Retina (tissue), 1 donor: ENCODE results near the gene MRPS5.
"Not testable (repeated sequence)": the region's sequence is repeated elsewhere in the genome, so short reads cannot be mapped to it uniquely, and the experiment has no call there.

Source experiments
- DNase-seq: peaks from one replicate; pipeline ENCODE4 v3.0.0-alpha.2; 2016

Gene MRPS5

DNA sequence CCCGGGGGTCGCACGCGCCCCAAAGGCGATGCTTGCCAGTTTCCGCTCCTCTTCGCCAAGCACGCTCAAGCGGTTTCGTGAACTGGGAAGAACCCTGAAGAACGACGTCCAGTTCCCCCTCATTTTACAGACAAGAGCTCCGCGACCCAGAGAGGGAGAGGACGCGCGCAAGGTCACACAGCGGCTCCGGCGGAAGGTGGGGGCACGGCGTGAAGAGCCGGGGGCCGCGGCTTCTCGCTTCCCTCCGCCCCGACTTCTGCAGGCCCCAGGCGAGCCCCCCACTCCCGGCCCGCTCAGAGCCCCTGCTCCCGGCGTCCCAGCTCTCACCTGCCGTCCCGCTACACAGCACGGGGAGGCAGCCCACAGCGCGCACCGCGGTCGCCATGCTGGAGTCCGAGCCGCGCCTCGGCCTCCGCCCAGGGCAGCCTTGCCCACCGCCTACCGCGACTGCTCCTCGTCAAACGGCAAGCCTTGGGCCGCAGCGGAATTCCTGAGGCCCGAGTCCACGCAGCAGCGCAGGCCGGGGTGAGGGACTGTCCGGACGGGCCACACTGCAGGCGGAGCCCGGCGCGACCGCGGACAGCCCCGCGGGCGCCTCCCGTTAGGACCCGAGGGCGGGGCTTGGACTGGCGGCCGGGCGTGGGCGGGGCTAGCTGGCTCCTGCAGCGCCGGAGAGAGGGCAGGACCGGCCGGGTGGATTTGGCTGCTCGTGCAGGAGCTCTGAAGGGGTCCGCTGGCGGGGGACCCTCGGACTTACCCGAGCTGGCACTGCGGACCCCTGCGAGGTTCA lies at the start of gene MRPS5:
Gene MRPS5, minus strand, starts transcription at position 402 of the 790 bp plus-strand sequence. Its CDS starts 17 bp downstream, at position 385.
- DNase-seq = peak; percentile 96

DNA sequence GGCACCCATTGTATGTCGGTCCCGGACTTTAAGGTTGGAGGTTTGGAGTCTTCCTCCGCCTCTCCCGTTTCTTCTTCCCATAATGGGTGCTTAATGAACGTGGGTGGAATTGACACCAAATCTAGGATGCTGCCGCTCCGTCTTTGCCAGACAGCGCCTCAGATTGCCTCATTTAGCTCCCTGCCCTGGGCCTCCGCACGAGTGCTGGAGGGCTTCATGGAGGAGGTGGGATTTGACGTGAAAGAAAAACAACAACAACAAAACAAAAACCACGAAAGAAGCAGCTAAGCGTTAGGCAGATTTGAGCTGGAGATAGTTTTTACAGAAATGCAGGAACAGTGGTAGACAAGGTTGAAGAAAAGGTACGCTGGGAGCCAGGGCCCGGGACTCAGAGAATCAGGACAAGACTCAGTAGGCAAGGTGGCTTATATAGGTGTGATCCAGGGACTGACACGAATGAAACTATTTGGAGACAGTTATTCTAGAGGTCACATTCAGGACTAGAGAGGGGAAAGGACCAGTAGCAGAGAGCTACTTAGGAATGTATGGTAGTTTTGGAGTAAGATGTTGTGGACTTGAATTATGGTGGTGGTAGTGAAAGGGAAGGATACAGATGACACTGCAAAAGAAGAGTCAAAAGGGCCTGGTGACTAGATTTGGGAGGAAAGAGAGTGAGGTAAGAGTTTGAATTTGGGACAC lies 44.6 kb upstream of the MRPS5 start:
- DNase-seq = no peak

DNA sequence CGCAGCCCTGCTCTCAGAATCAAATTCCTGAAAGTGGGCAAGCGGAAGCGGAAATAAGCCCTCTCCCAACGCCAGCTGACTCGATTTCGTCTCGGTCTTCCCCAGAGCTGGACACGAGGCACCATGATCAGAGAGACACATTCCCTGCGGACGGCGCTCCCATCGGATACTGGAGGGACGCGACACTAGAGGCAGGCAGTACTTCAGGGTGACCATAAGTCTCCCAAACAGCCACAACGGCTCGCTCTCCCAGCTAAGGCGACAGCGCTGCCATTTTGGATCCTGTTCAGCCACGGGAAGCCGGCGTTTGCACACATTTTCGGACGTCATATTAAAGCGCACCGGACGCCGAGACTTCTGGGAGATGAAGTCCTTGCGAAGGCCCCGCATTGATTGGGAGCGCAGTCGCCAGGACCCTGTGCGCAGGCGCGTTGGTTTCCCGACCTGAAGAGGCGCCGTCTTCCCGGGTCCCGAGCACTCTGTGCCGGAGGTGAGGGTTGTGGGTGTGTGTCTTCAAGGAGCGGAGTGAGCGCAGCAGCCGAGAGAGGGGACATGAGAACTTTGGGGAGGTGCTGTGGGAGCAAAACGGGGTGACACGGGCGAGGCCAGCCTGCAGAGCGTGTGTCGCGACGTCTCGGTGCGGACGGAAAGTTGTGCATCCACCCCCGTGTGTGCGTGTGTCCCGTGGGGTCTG lies 43.9 kb upstream of the MRPS5 start, which contains the start of gene ZNF2:
Gene ZNF2, plus strand, starts transcription at position 439 of the 694 bp plus-strand sequence. CDS start 10,418 bp downstream, outside the sequence.
- DNase-seq = peak; percentile 99

DNA sequence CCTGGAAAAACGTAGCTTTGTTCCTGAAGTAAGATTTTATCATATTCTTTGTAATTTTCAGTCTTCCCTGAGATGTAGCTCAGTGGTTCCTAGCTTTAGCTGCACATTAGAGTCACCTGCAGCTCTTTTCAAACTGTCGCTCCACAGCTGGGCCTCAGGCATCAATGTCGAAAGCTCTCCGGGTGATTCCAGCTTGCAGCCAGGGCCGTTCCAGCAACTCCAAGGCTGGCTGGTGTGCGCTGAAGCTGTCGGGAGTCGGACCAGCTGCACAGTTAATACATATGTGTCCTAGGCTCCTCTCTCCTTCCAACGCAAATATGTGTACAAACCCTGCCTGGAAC lies 43.4 kb upstream of the MRPS5 start:
- no peak for DNase-seq

DNA sequence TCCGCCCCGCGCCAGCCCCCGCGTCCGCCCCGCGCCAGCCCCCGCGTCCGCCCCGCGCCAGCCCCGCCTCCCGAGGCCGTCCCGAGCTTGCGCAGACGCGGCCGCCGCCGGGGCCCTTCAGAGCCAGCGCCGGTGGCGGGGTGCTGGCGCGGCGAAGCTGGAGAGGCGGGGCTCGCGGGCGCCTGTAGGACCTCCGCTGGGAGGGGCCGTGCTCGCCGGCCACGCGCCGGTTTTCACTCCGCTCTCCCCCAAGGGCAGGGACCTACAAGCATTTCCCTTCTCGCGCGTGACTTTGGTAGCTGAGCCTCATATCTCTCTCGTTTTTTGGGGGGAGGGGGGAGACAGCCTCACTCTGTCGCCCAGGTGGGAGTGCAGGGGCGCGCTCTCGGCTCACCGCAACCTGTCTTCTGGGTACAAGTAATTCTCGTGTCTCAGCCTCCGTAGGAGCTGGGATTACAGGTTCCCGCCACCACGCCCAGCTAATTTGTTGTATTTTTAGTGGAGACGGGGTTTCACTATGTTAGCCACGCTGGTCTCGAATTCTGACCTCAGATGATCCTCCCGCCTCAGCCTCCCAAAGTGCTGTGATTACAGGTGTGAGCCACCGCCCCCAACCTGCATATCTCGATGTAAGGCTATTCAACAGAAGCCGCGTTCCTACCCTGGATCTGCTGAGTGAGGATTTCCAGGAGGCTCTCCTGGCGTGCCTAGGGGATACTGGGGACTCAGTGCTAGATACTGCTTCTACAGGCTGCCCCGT lies 38.3 kb upstream of the MRPS5 start, which contains the start of gene ZNF514:
Gene ZNF514, minus strand, starts transcription at position 159 of the 760 bp plus-strand sequence. CDS start 6,595 bp downstream, outside the sequence.
- peak; percentile 77 for DNase-seq

DNA sequence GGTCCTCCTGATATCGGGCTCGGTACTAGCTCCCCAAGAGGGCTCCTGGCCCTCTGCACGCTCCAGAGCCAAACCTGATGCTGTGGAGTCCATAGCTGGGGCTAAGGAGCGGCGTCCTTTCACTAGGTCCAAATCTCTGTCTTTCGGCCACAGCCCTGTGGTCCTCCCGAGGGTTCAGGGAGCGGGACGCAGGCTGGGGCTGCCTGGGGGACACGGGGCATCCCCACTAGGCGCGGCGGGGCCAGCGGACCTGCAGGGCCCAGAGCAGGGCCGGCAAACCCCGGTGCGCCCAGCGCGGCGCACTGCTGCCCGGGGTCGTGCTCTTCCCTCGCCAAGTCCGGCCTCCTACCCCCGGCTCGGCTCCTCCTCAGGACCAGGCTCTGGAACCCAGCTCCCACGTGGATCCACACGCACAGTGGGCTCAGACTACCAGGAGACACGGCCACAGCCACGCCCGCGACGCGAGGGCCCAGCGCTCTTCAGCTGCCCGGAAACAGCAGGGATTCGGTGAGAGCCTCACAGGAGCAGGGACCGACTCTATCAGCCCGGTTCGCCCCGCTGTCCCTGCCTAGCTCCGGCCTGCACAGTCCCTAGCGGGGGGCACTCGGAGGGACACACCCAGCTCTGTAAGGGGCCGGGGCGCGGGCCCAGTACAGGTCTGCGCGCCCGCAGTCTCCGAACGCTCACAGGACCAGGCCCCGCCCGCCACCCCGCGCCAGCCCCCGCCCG lies 37.4 kb upstream of the MRPS5 start:
- DNase-seq = peak; percentile 83

DNA sequence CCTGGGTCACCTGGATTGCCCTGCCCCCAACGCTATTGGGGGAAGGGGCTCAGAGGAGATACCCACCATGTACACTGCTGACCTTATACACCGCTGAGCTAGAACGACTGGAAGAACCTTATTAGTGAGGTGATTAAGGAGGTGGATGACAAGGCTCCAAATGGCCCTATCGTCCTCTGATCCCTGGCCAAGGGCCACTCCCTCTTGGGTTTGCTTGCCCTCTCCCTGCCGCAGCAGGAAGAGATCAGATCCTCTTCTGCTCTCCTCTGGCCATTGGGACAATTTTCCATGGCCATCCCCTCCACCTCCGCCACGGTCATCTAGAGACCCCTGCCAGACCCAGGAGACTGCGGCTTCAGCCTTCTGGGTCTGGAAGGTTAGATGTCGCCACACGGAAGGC lies 36.8 kb upstream of the MRPS5 start:
- DNase-seq = no peak

DNA sequence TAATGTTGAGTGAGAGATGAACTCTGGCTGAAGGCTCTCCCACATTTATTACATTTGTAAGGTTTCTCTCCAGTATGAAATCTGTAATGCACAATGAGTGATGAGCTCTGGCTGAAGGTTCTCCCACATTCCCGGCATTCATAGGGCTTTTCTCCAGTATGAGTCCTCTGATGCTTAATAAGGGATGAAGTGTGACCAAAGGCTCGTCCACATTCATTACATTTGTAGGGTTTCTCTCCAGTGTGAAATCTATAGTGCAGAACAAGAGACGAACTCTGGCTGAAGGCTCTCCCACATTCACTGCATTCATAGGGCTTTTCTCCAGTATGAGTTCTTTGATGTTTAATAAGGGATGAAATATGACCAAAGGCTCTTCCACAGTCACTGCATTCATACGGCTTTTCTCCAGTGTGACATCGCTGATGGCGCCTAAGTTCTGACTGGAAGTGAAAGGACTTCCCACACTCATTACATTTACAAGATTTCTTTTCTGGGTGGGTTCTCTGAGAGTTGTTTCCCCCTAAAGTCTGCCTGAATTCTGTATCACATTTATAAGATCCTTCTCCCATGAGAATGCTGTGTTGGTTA lies 27.9 kb upstream of the MRPS5 start:
- DNase-seq = no peak

DNA sequence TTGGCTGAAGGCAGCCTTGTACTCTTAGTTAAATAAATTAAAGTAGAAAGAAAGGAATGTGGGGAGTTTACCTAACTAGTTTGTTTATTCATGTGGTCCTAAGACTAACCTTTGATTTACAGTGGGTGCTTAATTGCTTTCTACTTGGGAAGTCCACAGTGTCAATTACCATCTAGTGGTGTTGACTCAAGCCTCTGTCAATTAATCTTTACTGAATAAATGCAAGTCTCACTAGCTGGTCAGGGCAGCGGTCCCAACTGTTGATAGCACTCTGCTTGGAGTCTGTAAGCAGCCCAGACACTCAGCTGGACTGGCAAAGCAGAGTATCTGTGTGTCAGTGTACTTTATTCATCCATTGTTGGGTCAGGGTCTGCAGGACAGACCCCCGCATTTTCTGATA lies 22.2 kb upstream of the MRPS5 start:
- no peak for DNase-seq

DNA sequence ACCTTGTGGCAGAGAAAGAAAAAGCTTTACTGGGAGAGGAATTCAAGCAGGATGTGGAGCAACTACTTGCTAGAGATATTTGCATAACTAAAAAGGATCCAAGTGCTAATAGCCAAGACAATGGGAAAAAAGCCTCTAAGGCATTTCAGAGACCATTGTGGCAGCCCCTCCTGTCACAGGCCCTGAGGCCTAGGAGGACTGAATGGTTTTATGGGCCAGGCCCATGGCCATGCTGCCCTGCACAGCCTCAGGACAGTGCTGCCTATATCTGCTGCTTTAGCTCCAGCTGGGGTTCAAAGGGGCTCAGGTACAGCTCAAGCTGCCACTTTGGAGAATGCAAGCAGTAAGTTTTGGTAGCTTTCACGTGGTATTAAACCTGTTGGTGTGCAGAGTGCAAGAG lies 17.1 kb upstream of the MRPS5 start:
- no peak for DNase-seq

DNA sequence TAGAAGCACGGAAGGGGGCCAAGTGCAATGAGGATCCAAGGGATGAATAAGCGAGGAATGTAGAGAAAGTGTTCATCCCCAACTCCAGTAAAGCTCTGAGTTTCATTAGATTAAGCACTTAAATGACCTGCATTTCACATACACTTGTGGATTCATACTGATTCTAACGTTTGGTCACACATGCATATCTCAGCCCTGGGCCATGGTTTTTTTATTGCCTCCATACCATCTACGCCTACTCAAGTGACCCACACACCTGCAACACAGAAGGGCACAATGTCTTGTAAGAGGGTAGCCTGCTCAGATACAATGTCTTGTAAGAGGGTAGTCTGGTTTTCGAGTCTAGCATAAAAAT lies 566 bp upstream of the MRPS5 start:
- DNase-seq = no peak

DNA sequence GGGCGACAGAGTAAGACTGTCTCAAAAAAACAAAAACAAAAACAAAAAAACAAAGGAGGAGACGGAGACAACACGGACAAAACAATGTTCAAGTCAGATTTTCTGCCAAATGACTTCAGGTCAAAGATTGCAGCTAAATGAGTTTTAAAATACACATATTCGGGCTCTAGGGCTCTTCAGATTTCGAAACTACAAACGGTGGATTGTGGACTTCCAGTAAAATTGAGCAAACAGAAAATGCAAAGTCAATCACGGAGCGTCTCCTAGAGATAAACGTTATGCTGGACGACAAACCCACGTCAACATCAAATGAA lies 558 bp downstream of the MRPS5 start:
- no peak for DNase-seq

DNA sequence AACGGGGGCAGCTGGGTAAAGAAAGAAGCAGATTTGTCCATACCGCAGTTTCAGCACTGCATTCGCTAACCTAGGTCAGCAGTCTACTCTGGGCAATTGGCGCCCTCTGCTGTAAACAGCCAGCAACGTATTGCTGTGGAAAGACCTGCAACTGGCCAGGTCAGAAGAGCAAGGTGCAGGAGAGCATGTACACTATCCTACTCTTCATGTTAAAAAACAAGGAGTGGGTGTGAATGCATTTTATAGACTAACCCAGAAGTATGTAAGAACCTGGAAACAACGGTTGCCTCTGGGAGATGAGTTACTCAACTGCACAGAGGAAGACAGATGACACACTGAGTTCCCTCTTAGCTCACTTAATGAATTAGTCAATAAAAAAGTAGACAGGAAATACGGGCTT lies 6.2 kb downstream of the MRPS5 start:
- peak; percentile 72 for DNase-seq

DNA sequence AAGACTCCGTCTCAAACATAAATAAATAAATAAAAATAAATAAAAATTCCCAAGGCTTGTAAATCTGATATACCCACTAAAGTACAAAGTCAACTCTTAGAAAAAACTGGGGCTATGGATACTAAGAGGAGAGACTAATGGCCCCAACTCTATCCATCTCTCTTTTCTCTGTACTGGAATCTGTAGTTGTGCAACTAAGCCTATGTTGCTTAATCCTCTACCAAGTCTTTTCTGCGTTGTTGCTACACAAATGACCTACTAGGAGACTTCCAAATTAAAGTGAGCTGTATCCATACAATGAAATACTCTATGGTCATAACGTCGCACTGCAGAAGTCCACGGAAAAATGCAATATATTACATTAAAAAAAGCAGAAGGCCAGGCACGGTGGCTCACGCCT lies 8.1 kb downstream of the MRPS5 start:
- no peak for DNase-seq

DNA sequence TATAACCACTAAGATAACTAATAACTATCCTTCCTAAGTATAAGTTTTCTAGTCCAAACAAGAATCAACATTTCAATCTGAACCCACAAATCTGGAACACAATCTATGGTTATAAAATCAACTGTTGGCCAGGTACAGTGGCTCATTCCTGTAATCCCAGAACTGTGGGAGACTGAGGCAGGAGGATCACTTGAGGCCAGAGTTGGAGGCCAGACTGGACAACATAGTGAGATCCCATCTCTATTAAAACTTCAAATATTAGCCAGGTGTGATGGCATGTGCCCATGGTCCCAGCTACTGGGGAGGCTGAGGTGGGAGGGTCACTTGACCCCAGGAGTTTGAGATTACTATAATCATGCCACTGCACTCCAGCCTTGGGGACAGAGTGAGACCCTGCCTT lies 11.2 kb downstream of the MRPS5 start:
- no peak for DNase-seq

DNA sequence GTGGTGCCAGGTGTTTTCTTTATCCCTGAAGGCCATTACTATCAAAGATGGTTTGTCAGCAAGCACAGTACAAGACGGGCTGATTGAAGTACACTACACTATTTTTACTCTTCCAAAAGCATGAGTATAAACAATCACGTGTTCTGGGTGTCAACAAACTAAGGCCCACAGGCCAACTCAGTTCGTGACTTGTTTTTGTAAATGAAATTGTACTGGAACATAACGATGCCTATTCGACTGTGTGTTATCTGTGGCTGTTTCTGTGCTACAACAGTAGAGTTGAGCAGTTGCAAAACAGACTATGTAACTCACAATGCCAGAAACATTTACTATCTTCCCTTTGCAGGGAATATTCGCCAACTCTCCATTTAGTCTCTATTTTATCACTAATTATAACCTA lies 12.3 kb downstream of the MRPS5 start:
- DNase-seq = no peak

DNA sequence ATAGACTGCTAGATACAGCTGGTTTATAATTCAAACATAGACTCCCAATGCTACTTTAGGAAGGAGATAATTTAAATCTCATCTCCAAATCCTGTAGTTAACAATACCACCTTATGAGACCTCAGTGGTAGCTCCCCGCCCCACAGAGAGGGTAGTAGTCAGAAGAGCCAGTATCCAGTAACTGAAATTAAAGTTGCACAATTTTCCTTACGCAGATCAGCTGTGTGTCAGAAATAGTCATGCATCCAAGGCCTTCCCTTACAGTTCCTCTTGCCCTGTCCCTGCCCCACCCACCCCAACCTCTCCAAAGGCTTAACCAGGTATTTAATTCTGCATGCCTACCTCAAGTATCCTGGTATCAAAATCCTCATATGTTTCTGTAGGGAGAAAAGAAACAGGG lies 15.5 kb downstream of the MRPS5 start:
- no peak for DNase-seq

DNA sequence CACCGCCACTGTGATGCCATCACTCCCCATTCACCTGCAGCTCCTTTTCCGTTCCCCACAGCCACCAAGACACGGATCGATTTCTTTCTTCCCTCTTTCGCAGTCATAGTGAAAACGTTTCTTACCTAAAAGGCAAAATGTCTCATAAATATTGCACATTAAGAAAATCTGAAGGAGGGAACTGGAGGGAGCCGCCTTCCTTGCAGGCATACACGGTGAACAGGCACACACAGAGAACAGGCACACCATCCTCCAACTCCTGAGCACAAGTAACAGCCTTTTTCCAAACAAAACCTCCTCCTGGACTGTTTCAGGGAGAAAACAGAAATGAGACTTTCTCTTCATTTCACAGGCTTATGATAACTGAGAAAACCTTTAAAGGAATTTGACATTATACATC lies 17.0 kb downstream of the MRPS5 start:
- DNase-seq = no peak

DNA sequence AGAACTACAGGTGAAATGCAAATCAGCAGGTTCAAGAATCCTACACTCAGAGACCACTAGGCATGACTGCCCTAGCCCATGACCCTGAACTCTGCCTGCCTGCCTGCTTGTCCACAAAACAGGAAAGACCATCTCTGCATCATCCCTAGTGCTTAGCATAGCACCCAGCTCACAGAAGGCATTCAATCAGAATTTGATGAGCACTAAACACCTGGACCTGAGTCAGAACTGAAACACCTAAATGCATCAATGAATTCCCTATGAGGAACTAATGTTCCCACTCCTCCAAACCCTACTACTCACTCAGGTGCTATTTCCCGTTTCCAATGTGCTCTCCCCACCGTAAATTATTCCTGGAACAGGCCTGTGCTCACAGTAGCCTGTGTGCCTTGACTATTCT lies 21.7 kb downstream of the MRPS5 start:
- DNase-seq = no peak

DNA sequence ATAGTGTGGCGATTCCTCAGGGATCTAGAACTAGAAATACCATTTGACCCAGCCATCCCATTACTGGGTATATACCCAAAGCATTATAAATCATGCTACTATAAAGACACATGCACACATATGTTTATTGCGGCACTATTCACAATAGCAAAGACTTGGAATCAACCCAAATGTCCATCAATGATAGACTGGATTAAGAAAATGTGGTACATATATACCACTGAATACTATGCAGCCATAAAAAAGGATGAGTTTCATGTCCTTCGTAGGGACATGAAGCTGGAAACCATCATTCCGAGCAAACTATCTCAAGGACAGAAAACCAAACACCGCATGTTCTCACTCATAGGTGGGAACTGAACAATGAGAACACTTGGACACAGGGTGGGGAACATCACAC lies 23.3 kb downstream of the MRPS5 start:
- DNase-seq = not testable (repeated sequence)

DNA sequence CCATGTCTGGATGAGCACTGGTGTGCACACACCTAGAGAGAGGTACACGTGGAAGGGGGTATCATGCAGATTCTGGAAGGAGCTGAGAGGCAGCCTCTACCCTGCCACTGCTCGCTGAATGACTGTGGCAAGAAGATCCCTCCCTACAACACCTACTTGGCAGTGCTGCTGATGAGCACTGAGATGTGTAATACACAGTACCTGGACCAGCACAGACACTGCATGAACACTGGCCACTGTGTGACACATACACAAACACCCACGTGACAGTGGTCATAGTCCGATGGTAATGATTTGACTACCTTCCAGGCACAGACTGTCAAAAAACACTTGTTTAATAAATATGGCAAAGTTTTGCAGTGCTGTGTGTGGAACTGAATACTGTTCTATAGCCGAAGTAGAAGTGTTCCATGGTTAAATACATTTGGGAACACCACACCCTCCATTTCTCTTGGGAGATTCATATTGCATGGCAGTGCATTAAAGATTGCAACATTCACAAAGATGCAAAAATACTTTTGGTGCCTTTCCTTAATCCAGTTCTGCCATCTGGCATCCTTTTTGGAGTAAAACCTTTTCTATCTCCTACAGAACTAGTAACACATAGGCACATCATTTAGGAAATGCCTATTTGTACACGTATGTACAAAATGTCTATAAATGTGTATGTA lies 29.6 kb downstream of the MRPS5 start:
- DNase-seq = no peak

DNA sequence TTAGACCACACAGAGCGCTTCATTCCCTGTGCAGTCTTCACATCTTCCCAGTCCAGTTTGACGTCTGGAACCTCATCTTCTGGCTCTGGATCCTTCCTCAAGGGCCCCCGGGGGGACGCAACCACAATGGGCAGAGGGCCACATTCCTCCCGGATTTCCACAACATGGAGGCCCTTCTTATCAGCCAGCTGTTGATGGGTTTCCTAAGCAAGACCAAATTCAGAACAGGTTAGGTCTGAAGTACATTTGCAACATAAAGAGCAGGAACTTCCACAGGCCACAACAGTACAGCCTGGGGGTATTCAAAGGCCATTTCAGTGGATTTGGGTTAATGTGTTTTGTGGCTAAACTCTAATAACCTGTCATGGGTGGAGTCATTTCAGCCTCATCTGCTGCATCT lies 34.2 kb downstream of the MRPS5 start:
- DNase-seq = no peak
